Activated CD4-positive, alpha-beta T cell treated with anti-CD3 and anti-CD28 coated beads, Interleukin-2, Interleukin-4, amounts not matched to agents 100 ng/mL and 50 ng/mL, durations not matched to agents 16 hours and 8 hours (primary cell): ENCODE data around the gene ERVW-1.
"Not testable (repeated sequence)": the region's sequence is repeated elsewhere in the genome, so short reads cannot be mapped to it uniquely, and the experiment has no call there.

ENCODE experiments used
- DNase-seq: peaks from one replicate; pipeline ENCODE4 v3.0.0-alpha.2; 2020; ENCODE audit warnings: low spot score

Gene ERVW-1

GRCh38 chr7:92477681-92478080 lies at the start of gene ERVW-1:
TSS of gene ERVW-1 (minus strand) at chr7:92477946. CDS start at chr7:92470381, 7,565 bp downstream.
- DNase-seq, result not testable (repeated sequence)

DNA sequence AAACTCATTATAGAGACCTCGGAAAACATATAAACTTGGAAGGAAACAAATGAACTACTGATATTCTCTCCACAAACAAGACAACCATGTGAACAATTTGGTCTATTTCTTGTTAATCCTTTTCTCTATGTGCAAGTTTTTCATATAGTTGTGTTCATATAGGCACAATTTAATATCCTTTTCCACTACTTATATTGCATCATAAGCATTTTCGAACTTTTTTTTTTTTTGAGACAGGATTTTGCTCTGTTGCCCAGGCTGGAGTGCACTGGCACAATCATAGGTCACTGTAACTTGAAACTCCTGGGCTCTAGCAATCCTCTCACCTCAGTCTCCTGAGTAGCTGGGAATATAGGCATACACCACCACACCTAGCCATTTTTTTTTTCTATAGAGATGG lies 45.4 kb upstream of the ERVW-1 start:
- no peak for DNase-seq

DNA sequence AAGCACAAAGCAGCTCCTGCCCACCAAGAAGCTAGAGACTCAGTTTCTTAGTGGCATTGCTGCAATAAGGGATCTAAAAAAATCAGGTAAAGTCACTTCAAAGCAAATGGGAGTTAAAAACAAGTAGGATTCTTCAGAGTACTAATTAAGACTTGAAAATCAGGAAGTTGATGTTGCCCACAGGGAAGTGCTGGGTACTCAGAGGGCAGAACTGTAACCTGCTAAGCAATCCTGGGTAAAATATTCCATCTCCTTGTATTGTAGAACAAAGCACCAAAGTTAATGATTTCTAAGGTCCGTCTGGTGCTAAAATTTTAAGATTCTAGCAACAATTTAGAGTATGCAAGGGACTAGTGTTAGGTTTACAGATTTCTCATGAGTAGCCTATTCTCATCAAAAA lies 42.3 kb upstream of the ERVW-1 start:
- no peak for DNase-seq

DNA sequence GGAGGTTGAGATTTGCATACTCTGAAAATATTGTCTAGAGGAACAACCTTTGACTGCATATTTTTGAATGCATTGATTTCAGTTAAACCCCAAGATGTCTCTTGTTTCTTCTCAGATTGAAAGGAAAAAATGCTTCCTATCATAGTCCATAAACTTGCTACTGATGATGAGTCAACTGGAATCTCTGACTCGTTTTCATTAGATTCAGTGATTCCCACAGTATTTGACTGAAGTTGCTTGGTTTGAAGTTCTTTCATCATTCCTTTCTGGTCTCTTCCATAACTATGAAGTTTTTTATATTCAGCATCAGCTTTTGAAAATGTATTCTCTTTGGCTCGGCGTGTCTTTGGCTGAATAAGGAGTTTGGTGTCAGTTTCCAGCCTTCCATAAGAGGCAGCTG lies 39.9 kb upstream of the ERVW-1 start:
- no peak for DNase-seq

GRCh38 chr7:92513167-92513902 lies 35.6 kb upstream of the ERVW-1 start:
- no peak for DNase-seq

DNA sequence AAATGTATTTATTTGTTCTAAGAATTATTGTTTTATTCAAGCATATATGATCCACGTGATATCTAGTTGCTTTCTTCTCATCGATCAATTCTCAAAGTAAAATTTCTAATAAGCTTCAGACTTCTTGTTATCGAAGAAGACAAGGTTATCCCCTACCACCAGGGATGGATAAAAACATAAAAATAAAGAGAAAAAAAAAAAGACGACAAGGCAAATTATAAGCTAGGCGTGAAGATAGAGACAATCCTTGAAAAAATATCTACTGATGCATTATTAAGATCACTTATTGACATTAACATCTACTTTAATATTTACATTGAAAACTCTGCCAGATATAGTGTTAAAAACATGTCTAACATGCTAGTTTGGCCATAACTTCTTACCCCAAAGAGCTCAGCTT lies 31.2 kb upstream of the ERVW-1 start:
- DNase-seq, result no peak

DNA sequence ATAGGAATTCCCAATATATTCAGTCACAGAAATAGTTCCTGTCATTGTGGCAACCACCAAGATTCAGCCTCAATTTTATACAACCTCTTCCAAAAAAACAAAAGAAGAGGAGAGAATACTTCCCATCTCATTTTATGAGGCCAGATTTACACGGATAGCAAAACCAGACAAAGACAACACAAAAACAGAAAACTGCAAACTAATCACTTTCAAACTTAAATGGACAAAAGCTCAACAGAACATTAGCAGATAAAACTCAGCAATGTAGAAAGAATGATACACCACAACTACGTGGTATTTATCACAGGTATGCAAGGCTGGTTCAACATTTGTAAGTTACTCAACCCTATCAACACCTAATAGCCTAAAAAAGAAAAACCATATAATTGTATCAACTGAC lies 28.6 kb upstream of the ERVW-1 start:
- DNase-seq, result no peak

- DNase-seq, result no peak
These were observed 26.8 kb upstream of the ERVW-1 start for GRCh38 chr7:92504563-92504962.

DNA sequence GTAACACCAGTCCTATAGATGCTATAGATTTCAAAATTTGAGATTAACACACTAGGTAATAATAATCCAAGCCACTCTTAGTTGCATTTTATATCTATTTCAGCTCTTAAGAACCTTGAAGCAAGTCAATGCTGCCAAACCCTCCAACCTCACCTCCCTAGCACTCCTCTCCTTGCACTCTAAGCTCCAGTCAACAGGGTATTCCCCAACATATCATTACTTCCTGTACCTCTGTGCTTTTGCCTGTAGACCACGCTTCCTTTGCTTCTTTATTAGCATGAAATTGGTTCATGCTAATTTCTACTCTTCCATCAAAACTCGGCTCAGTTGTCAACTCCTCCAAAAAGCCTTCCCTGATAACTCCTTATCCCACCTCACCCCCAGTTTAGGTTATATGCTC lies 26.0 kb upstream of the ERVW-1 start:
- DNase-seq, result no peak

DNA sequence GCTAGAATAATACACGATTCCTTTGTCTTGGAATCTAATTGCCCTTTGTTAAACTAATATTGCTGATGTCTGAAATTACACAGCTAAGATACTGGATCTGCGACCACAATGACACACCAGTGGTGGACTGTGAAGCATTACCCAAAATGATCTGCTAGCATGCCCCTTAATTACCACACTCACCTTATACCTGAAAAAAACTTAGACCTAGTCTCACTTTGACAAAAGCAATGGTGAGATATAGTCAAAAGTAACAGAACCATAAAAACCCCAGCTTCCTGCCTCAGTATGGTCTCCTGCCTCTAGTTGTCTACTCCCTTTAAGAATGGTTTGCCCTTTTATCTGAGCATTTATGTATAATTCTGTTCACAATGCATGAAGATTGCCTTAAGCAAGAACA lies 20.8 kb upstream of the ERVW-1 start:
- peak; percentile 28 for DNase-seq

DNA sequence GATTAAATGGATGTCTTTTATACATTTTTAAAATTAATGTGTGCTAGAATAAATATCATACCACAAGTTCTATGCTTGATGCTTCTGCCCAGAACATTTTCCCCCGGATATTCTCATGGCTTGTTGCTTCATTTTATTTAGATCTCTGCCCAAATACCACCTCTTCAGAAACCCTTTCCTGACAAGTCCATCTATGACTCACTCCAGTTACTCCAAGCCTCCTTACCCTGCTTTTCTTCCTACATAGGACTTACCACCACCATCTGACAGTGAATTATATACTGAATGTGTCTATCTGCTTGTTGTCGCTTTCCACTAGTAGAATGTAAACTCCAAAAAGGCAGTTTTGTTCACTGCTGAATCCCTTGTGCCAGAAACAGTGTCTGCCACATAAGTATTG lies 19.1 kb upstream of the ERVW-1 start:
- no peak for DNase-seq

- DNase-seq, result no peak
These were observed 11.9 kb upstream of the ERVW-1 start for GRCh38 chr7:92489634-92490033.

DNA sequence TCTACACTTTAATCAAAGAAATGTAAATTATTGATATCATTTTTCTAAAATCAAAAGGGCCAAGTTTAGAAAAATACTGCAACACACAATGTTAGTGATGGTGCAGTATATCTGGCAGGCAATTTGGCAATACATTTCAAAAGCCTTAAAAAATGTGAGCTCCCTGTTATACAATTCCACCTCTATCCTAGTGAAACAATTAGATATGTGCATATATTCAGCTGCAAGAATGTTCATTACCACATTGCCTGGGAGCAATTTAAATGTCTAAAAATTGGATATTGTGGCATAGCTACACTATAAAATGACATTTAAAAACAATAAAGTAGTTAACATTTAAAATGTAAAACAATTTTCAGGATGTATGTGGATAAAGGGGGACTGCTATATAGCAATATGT lies 10.1 kb upstream of the ERVW-1 start:
- no peak for DNase-seq

GRCh38 chr7:92485974-92486373 lies 8.2 kb upstream of the ERVW-1 start:
- no peak for DNase-seq

DNA sequence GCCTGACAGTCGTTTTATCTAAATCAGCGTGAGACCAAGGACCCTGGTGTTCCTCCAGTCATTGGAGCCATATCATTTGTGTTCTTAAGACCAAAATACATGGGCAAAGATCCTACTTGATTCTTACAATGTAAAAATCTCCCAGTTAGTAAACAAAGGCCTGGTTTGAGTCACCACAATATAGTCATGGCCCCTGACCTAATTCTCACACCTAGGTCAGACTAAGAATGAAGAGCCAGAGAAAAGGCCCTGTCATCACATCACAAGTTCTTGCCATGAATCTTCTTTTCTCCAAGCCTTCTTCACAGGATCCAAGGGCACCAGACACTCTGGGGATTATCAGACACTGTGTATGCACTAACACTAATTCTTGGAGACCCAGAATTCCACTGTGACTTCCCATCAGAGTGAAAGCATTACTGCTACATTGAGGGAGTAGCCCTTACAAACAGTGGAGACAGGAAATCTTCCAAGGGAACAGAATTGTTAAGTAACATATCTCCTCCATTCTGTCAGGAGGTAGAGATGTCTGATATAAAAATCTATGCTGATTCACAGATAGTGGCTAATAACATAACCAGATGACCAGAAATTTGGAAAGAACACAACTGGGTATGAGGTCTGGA lies 7.6 kb upstream of the ERVW-1 start:
- DNase-seq, result no peak

DNA sequence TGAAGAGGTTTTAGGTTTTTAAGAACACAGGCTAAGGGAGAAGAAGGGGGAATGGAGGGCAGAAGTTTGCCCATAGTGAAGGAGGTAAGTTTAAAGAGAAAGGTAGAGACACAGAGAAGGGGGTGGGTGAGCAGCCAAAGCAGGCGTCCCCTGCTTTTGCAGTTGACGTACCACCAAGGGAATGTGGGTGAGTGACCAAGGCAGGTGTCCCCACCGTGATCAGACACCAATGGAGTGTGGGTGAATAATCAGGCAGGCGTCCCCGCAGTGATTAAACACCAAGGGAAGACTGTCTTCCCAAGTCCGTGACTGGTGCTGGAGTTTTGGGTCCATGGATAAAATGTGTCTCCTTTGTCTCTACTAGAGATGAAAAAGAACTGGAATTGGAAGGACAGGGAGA lies 6.5 kb upstream of the ERVW-1 start:
- not testable (repeated sequence) for DNase-seq

- DNase-seq, result not testable (repeated sequence)
These were observed 5.9 kb upstream of the ERVW-1 start for GRCh38 chr7:92483624-92484023.

- DNase-seq, result not testable (repeated sequence)
These were observed 1.4 kb upstream of the ERVW-1 start for GRCh38 chr7:92479146-92479545.

DNA sequence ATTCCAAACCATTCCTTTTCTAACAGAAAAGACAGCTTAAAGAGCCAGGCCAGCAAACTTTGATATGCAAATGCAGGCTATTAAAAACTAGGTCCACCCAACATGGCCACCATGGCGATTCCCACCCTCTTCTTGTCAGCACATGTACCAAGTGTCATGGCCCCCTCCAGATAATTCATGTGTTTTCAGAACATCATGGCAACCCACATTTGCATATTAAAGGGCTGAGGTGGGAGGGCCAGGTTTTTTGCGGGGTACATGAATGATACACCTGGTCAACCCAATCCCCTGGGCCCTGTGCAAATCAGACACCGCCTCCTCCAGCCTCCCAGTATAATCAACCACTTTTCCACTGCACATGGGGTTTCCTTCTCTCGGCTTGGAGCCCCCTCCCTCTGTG lies 965 bp upstream of the ERVW-1 start:
- no peak for DNase-seq

DNA sequence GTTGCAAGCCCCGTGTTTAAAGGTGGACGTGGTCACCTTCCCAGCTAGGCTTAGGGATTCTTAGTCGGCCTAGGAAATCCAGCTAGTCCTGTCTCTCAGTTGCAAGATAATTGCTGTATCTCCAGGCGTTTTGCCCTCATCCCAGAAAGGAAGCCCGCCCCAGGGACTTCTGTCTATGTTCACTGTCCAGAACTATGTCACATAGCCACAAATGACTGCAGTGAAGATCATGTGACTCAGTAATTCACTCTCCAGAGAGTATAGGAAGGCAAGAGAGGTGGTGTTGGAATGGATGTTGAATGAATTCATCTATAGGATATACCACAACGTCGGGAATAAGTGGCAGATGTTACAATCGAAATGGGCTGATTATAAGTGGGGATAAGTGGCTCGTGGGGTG lies 349 bp upstream of the ERVW-1 start:
- DNase-seq, result no peak

DNA sequence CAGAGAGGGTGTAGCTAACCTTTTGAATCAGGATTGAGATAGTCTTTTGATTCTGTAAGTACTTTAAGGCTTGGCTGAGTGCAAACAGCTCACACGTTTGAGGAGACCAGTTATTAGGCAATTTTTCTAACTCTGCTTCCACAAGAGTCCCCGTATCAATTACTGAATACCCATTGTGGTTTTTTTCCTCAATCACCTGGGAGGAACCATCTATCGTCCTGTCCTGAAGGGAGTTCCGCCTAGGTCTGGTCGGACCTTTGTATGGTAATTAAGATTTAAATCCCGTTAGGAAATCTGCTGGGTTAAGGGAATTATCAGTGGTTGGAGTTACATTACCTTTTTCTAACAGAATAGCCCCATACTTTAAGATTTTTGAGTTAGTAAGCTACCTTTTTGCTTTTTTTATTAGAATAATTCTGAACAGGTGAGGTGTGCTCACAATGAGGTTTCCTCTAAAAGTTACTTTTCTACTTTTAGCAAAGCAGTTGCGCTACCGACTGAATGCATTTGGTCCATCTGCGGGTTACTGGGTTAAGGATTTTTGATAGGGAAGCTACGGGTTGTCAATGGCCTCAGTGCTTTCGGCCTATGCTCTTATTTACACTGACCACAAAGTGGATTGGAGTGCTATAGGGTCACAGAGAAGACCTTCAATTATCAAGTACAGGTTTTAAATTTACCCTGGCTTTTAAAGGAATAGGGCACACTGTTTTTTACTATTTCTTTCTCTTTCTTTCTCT lies 1.7 kb downstream of the ERVW-1 start:
- DNase-seq, result not testable (repeated sequence)

GRCh38 chr7:92475261-92475770 lies 2.4 kb downstream of the ERVW-1 start:
- not testable (repeated sequence) for DNase-seq

DNA sequence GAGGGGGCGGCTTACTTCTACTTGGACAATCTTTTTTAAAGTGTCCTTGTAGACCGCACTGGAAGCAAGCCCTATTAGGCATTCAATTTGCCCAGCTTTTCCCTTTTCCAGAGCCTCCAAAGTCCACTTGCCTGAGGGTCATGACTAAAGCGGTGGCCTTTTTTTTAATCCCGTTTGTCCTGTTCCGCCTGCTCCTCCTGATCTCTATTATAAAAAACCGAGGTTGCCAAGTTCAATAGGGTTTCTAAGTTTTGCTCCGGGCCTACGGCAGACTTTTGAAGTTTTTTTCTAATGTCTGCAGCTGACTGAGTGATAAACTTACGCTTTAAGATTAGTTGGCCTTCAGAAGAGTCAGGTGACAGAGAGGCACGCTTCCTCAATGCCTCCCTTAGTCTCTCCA lies 3.8 kb downstream of the ERVW-1 start:
- not testable (repeated sequence) for DNase-seq
